Astrocyte (in vitro differentiated cells and primary cell): Measurements from ENCODE around the gene CCRL2. TPM values are rescaled to one million over a fixed set of nuclear protein-coding genes. Genes with fewer than 3 reads are reported as not detected.

Experiments used
- DNase-seq: peaks from one replicate; pipeline ENCODE4 v3.0.0-alpha.2; 2010; ENCODE audit warnings: low read depth
- FAIRE-seq: peaks from 2 replicates; lab custom pipeline; 2011; peaks lifted over from hg19 to GRCh38; lab: Jason Lieb, UNC
- H2AFZ ChIP-seq: 2 replicates; pipeline ENCODE4 v1.6.0; 2012; ENCODE audit warnings: low read depth, low read length, inconsistent platforms
- H3K27ac ChIP-seq: 2 replicates; pipeline ENCODE4 v1.5.1; 2011; ENCODE audit warnings: low read depth, low read length, inconsistent platforms
- H3K27me3 ChIP-seq: 2 replicates; pipeline ENCODE4 v1.6.0; 2011; ENCODE audit warnings: low read length, inconsistent platforms; ENCODE audit not compliant: insufficient read depth
- H3K36me3 ChIP-seq: 2 replicates; pipeline ENCODE4 v1.5.1; 2011; ENCODE audit warnings: low read length, inconsistent platforms; ENCODE audit not compliant: insufficient read depth
- H3K4me1 ChIP-seq: 2 replicates; pipeline ENCODE4 v1.5.1; 2011; ENCODE audit warnings: low read length, inconsistent platforms; ENCODE audit not compliant: insufficient read depth
- H3K4me2 ChIP-seq: 2 replicates; pipeline ENCODE4 v1.6.0; 2012; ENCODE audit warnings: low read length, inconsistent platforms
- H3K4me3 ChIP-seq: 2 replicates; pipeline ENCODE4 v1.5.1; 2011; ENCODE audit warnings: low read depth, mild to moderate bottlenecking, low read length, inconsistent platforms; ENCODE audit not compliant: insufficient read depth
- H3K79me2 ChIP-seq: 2 replicates; pipeline ENCODE4 v1.6.0; 2012; ENCODE audit warnings: mild to moderate bottlenecking, low read length, inconsistent platforms; ENCODE audit not compliant: insufficient read depth
- H3K9ac ChIP-seq: 2 replicates; pipeline ENCODE4 v1.6.0; 2012; ENCODE audit warnings: mild to moderate bottlenecking, low read length, inconsistent platforms
- H3K9me3 ChIP-seq: 2 replicates; pipeline ENCODE4 v1.5.1; 2012; ENCODE audit warnings: low read depth, mild to moderate bottlenecking, low read length, inconsistent platforms; ENCODE audit not compliant: insufficient read depth
- H4K20me1 ChIP-seq: 2 replicates; pipeline ENCODE4 v1.6.0; 2012; ENCODE audit warnings: low read length, inconsistent platforms; ENCODE audit not compliant: insufficient read depth
- H3K27ac Mint-ChIP-seq: one replicate; pipeline ENCODE4 v1.8.0; 2021; ENCODE audit warnings: mild to moderate bottlenecking, mixed read lengths; ENCODE audit not compliant: unreplicated experiment
- H3K27me3 Mint-ChIP-seq: one replicate; pipeline ENCODE4 v1.8.0; 2021; ENCODE audit warnings: low read depth, mixed read lengths; ENCODE audit not compliant: unreplicated experiment
- H3K36me3 Mint-ChIP-seq: one replicate; pipeline ENCODE4 v1.8.0; 2021; ENCODE audit warnings: low read depth, mixed read lengths; ENCODE audit not compliant: unreplicated experiment
- H3K4me1 Mint-ChIP-seq: one replicate; pipeline ENCODE4 v1.8.0; 2021; ENCODE audit warnings: low read depth, mixed read lengths; ENCODE audit not compliant: unreplicated experiment
- H3K4me3 Mint-ChIP-seq: one replicate; pipeline ENCODE4 v1.8.0; 2021; ENCODE audit warnings: mild to moderate bottlenecking, moderate library complexity, mixed read lengths; ENCODE audit not compliant: unreplicated experiment
- H3K9me3 Mint-ChIP-seq: one replicate; pipeline ENCODE4 v1.8.0; 2021; ENCODE audit warnings: mild to moderate bottlenecking, mixed read lengths; ENCODE audit not compliant: unreplicated experiment
- CTCF ChIP-seq: IDR thresholded peaks from 2 replicates; pipeline ENCODE4 v1.5.1; 2011; ENCODE audit warnings: low read depth, mild to moderate bottlenecking, inconsistent platforms, low read length, moderate library complexity; ENCODE audit not compliant: insufficient read depth
- EZH2 ChIP-seq: IDR thresholded peaks from 2 replicates; pipeline ENCODE4 v1.6.1; 2012; ENCODE audit warnings: mild to moderate bottlenecking, low read length, inconsistent platforms; ENCODE audit not compliant: insufficient read depth
- total RNA-seq: library from RNA; stranded (reverse); gene quantifications from 2 replicates; pipeline ENCODE4 v1.2.1, GENCODE V29; 2021

The CCRL2 gene
- total RNA-seq, 1 donor from 2014 or later, result not detected

GRCh38 chr3:46359733-46360493 is 47.1 kb upstream of the CCRL2 start:
- Mint-ChIP-seq H3K36me3 (no peaks in the 10 kb centered on the region), H3K27me3 (peaks cover 18% of the 10 kb centered on the region), H3K4me3 (no peak overlapping the region), H3K4me1 (peaks cover 19% of the 10 kb centered on the region), H3K27ac (peak overlapping the region; percentile 93), H3K9me3 (peaks cover 2% of the 10 kb centered on the region)
- Histone ChIP-seq H3K4me3 (no peak overlapping the region), H2AFZ (no peak overlapping the region), H3K4me1 (peaks cover 2% of the 10 kb centered on the region), H3K27ac (no peak overlapping the region), H3K79me2 (no peaks in the 10 kb centered on the region), H3K9ac (no peak overlapping the region), H3K9me3 (no peaks in the 10 kb centered on the region), H3K4me2 (no peak overlapping the region), H4K20me1 (no peaks in the 10 kb centered on the region), H3K36me3 (no peaks in the 10 kb centered on the region), H3K27me3 (peaks cover 28% of the 10 kb centered on the region)
- DNase-seq (peak; percentile 28), FAIRE-seq (no peak)
- TF ChIP-seq EZH2 (no peak), CTCF (no peak)

- Histone ChIP-seq H4K20me1 (no peaks in the 10 kb centered on the region), H2AFZ (no peak overlapping the region), H3K4me1 (peaks cover 2% of the 10 kb centered on the region), H3K36me3 (no peaks in the 10 kb centered on the region), H3K4me2 (no peak overlapping the region), H3K79me2 (no peaks in the 10 kb centered on the region), H3K4me3 (no peak overlapping the region), H3K9me3 (no peaks in the 10 kb centered on the region), H3K27ac (no peak overlapping the region), H3K27me3 (peaks cover 27% of the 10 kb centered on the region), H3K9ac (no peak overlapping the region)
- Mint-ChIP-seq H3K27me3 (peaks cover 14% of the 10 kb centered on the region), H3K27ac (peak overlapping the region; percentile 59), H3K4me3 (no peak overlapping the region), H3K36me3 (no peaks in the 10 kb centered on the region), H3K4me1 (peaks cover 19% of the 10 kb centered on the region), H3K9me3 (peaks cover 2% of the 10 kb centered on the region)
- TF ChIP-seq CTCF (no peak), EZH2 (no peak)
- FAIRE-seq, result no peak
- no peak for DNase-seq
These were observed 46.2 kb upstream of the CCRL2 start for GRCh38 chr3:46360907-46361306.
